Left cardiac atrium (tissue), 4 donors: ENCODE measurements around the gene CRACDL. TPM values are rescaled to one million over a fixed set of nuclear protein-coding genes. Genes with fewer than 3 reads are reported as not detected.

Source experiments
- ATAC-seq, 2 donors: fragments of 200-7000 bp; cut with Tn5 transposase; one replicate each; pipeline ENCODE4 v1.9.1; 2020; ENCODE audit warnings: mild to moderate bottlenecking in 2 of 2, moderate library complexity in 2 of 2
- DNase-seq: peaks from one replicate; pipeline ENCODE4 v3.0.0-alpha.2; 2020
- intact Hi-C, 2 donors: fragments of 100-400 bp; cut with DNase I; formaldehyde crosslinking; loops; one replicate each; pipeline versions ENCODE4 v1.14.1 to v1.15.1; 2022 to 2023
- total RNA-seq, 2 donors: library from RNA; stranded (reverse); fragmentation: NEBNext Ultra II Directional; extraction: Animal tissue kit (Norgen Biotek cat#: 25700); gene quantifications; one replicate each; pipeline ENCODE4 v1.2.1, GENCODE V29; 2021
- donor health status: DM: no; HTN: yes; CAD: no.
- donor health status: DM: no; HTN: yes; CAD: no; lungs with severe emphysema.
- donor health status: DM: yes; HTN: yes; CAD: no.
- donor health status: Dilated cardiomyopathy.

Gene CRACDL
- total RNA-seq, 2 donors from 2014 or later, result 5.7 to 7.7 TPM

GRCh38 chr2:98819231-98819766 is 116.7 kb downstream of the CRACDL start:
- intact Hi-C loops, result no loop called here
- ATAC-seq (no peak), DNase-seq (no peak)

DNA sequence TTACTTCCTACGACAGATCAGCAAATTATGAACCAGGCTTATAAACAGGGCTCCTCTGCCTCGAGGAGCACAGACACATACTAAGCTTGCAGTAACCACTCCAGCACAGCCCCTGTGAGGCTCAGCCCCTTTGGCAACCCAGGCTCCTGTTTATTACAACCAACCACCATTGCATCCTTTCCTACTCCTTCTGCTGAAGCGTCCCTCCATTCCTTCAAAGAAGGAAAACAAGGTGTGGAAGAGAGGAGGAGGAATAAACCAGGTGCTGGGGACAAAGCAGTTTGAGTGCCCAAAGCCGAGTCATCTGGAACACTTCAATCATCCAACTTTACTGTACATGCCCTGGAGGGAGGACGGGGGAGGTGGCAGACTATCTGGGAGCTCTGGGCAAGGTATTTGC is 117.9 kb downstream of the CRACDL start:
- ATAC-seq, result no peak
- intact Hi-C loops, result no loop called here

DNA sequence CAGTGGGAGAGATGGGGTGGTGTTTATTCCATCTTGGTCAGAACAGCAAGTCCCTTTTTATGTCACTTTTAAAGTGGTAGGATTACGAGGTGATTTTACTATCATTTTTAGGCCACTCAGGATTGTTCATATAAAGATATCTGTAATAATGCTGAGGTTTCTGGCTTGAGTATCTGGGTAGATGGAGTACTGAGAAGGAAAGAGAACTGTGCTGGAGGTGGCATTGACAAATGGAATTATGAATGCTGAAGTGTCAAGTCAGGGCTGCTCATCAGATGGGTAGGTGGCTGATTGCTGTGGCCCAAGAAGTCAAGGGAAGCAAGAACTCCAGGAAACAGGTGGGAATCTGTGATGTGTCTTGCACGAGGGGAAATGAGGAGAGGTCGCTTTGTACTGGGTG is 119.7 kb downstream of the CRACDL start:
- intact Hi-C loops, result no loop called here
- ATAC-seq, result peak; percentile 57 to 74
- DNase-seq, result no peak

More for the DNA sequence above, 117.9 kb downstream of the CRACDL start:
- no peak for DNase-seq

DNA sequence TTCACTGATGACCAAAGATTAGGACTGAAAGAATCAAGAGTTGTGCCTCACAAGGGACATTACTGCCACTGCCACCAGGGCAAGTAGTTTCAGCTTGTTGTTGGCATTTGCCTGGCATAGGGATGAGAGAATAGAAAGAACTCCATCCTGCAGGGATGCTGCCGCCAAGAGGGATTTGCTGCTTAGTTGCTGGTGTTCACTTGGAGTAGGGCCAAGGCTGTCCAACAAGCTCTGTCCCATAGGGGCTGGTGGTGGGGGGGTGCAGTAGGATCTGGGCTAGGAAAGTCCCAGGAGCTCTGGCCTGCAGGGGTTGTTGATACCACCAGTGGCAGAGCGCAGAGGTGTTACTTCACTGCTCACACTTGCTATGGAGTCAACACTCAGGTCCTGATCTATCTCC is 120.2 kb downstream of the CRACDL start:
- intact Hi-C loops, result no loop called here
- peak; percentile 62 to 79 for ATAC-seq
- DNase-seq, result peak; percentile 39

GRCh38 chr2:98811766-98812165 is 124.3 kb downstream of the CRACDL start:
- intact Hi-C loops, result no loop called here
- DNase-seq (no peak), ATAC-seq (no peak)

DNA sequence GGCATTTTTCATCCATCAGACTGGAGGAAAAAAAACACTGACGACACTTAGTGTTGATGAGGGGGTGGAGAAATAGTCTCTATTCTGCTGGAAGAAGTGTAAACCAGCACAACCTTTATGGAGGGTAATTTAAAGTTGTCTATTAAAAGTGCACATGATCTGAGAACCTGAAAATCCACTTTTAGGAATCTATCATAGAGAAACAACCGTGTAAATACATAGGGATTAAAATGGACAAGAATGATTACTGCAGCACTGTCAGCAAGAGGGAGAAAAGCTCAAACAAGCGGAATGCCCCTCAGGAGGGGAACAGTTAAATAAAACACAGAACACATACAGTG is 125.5 kb downstream of the CRACDL start:
- ATAC-seq (no peak), DNase-seq (no peak)
- intact Hi-C loops, result no loop called here

- intact Hi-C loops, result no loop called here
- peak in 1 of 2 donors; percentile 12 for ATAC-seq
- DNase-seq, result no peak
These were observed 126.0 kb downstream of the CRACDL start for GRCh38 chr2:98809878-98810587.

- intact Hi-C loops, result no loop called here
- no peak for DNase-seq
- ATAC-seq, result no peak
These were observed 126.9 kb downstream of the CRACDL start for GRCh38 chr2:98809116-98809515.

DNA sequence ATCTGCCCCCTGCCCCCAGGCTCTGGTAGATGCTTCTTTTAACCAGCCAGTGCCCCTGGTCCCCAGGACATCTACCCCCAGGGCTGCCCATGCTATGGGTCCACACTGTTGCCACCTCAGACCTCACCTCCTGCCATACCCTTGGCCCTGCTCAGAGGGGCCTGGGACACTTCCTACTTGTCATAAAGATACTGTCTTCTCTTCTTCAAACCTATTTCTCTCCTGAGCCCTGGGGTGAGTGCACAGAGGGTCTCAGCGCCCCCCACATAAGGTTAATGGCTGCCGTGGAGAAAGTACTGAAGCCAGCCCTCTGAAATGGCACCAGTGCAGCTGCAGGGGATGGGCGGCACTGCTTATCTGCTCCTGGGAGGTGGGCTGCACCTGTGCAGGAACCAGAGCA is 127.5 kb downstream of the CRACDL start:
- intact Hi-C loops, result no loop called here
- ATAC-seq, result no peak
- DNase-seq, result no peak

DNA sequence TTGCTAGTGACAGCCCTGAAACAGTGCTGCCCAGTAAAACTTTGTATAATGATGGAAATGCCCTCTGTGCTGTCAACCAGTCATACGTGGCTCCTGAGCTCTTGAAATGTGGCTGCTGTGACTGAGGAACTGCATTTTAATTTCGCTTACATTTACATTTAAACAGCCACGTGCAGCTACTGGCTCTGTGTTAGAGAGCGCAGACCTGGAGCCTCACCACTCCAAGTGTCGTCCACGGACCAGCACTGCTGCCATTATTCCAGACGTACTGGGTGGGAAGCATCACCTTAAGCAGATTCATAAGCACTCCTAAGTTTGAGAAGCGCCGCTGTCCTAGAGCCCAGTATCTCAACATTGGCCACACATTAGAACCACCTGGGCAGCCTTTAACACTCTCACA is 128.1 kb downstream of the CRACDL start:
- intact Hi-C loops, result no loop called here
- ATAC-seq, result no peak
- no peak for DNase-seq

DNA sequence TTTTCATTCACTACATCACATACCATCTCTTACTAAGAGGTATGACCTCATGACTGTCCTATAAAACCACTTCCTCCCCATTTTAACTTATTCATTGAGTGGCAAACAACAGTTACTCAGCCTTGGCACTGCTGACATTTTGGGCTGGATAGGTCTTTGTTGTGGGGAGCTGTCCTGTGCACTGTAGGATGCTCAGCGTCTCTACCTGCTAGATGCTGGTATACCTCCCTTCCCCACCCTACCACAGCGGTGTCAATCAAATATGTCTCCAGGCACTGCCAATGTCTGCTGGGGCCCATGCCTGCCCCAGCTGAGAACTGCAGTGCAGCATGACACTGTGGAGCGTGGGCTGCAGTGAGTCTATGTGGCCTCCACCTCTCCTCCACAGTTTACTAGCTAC is 128.8 kb downstream of the CRACDL start:
- intact Hi-C loops, result no loop called here
- ATAC-seq (no peak), DNase-seq (no peak)

GRCh38 chr2:98806236-98806697 is 129.8 kb downstream of the CRACDL start:
- intact Hi-C loops, result no loop called here
- DNase-seq (peak; percentile 78), ATAC-seq (peak; percentile 84 to 91)

- DNase-seq (no peak), ATAC-seq (peak; percentile 75 to 83)
- intact Hi-C loops, result no loop called here
These were observed 130.4 kb downstream of the CRACDL start for GRCh38 chr2:98805412-98806171.

DNA sequence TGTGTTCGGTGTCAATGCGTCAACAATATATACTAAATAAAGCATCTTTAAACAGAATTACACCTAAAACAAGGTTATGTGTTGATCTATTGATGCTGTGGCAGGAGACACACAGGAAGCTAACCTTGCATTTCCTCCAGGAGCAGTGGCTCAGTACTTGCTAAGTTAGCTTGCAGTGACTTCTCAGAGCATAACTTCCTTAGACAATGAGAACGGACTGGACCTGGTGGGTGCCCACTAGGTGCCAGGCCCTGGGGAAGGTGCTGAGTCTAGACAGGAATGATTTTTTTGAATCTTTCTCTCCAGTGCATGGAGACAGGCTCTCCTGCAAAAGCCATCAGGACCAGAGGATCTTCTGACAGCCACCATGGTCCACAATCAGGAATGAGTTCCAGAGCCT is 131.3 kb downstream of the CRACDL start:
- DNase-seq, result no peak
- intact Hi-C loops, result no loop called here
- ATAC-seq, result no peak

DNA sequence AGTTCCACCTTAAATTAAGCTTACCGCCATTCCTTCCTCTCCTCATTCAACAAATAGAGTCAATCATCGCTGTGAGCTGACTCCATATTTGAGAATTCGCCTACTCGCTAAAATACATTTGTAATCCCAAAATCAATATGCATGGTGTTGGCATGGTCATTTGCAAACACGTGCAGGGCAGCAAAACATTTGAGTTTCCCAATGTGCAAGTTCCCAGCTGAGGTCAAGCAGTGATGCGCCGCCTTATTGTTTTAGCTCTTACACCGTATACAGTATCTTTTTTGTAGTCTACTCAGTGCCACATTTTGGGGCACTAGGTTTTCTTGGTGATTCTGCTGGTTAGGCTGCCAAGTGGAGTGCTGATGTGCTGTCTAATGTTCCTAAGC is 131.8 kb downstream of the CRACDL start:
- DNase-seq, result no peak
- no peak for ATAC-seq
- intact Hi-C loops, result no loop called here

DNA sequence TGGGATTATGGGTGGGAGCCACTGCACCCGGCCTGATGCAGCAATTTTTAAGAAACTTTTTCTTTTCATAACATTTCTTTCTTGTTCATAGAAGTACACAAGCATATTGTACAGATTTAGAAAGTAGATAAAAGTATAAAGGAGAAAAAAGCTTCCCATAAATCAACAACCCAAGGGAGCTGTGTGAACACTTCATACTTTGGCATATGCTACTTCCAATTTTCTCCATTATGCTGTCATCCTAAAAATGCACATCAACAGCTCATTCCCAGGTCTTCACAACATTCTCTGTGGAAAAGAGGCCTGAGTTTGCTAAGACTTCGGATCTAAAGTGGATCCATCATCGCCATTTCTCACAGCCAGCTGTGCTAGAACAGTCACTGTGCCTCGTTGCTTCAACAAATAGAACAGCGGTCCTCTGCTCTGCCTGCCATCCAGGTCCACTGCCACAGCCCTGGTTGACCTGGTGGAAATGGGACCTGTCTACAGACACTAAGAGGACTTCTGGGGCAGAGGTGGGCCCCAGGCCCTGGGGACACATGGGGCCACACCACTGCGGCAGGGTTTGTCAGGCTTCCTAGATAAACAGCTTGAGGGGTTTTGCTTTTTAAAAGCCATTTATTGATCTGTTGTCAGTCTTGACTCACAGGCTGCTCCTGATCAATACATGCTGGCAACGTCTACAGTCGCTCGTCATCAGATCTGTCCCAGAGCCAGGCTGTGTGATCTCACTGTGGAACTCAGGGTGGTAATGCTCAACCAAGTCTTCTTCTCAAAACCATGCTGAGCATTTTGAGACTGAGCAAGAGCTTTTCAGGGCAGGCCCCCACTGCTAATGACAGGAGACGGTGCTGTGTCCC is 132.4 kb downstream of the CRACDL start:
- DNase-seq (no peak), ATAC-seq (no peak)
- intact Hi-C loops, result no loop called here

DNA sequence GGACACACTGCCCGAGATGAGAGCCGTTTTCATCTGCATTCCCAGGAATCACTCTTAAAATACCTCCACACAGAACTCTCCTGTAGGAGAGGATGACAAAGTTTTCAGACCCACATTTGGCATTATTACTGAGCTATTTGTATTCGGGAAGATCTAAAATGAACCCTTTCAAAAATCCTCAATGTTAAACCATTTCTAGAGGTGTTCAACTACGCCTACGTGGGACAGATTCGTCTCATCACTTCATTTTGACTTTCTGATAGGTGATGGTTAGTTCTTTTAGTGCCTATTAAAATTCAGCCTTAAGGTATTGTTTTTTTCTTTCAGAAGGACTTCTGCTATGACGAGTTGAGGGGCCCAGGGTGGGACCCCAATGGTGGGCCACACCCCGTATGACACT is 133.7 kb downstream of the CRACDL start:
- intact Hi-C loops, result no loop called here
- no peak for ATAC-seq
- no peak for DNase-seq

DNA sequence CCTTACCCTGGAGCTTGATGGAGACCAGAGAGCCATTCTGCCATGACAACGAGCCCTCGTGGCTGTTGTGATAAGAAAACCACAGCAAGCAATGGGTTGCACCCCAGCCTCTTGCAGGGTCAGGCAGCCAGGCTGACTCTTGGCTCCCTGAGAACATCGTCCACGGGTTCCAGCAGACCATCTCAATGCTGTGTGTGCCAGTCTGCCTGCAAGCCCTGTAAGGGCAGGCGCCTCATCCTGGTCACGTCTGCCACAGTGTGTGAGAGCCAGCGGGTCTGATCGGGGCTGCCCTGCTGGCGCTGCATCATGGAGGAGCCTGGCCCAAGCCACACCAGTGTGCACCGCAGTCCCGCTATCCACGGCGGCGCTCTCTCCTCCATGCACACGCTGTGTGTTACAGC is 134.1 kb downstream of the CRACDL start:
- DNase-seq (no peak), ATAC-seq (no peak)
- intact Hi-C loops, result no loop called here

DNA sequence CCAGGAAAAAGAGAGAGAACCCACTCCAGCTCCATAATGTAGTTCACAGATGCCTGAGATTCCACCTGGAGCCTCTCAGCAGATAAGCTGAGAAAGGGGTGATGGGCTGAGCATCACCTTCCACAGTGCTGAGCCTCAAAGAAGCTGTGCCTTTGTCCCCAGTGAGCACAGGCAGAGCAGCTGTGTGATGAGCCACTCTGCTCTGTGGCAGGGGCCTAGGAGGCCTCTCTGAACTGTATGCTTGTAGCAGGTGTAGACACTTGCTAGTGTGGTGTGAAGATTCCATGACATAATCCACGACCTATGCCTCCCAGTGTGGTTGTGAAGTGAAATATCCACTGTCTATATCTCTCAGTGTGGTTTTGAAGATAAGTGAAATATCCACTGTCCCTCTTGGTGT is 134.7 kb downstream of the CRACDL start:
- no peak for DNase-seq
- ATAC-seq, result no peak
- intact Hi-C loops, result no loop called here
